ENCODE results near the gene CAGE1.
A peak's percentile ranks its signal among the peaks of the same experiment; 100 is the strongest.

Gene CAGE1

DNA sequence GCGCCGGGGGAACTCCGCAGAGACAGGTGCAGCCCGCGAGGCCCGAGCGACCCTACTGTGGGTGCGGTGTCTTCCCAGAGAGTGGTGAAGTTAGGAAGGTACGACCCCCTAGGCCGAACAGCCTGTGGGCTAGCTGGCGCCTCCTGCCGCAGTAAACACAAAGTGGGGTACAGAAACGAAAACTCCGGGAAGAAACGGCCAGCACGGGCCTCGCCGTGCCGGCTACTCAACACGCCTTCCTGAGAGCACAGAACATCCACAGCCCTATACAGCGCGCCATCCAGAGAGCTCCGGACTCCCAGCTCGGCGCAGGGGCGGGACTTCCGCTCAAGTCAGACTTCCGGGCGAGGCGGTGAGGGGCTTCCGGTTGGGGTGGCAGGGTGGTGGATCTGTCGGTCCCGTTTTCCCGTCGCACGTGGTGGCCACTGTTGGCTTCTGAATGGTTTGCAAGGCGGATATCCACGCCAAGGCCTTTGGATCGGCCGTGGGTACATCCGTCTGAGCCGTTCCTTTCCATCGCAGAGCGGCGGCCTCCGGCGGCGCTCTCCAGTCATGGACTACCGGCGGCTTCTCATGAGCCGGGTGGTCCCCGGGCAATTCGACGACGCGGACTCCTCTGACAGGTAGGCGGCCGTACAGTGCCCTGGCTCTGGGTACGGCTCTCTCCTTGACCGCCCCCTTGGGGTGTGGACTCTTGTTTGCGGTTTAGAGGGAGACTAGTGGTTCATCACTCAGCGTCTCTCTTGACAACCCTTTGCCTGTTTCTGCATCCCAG is at the start of gene CAGE1, which contains the start of gene RIOK1:
TSS of gene CAGE1 (minus strand) at position 292 of the 775 bp plus-strand sequence. CDS start 2,569 bp downstream, outside the sequence.
TSS of gene RIOK1 (plus strand) at position 358 of the 775 bp plus-strand sequence. CDS start at position 553, 195 bp downstream.
- CTCF ChIA-PET: interaction anchor here (1.2 to 6.1 kb wide), 5 partner anchors 74 to 713 kb away, joined by 4 to 25 read pairs (median 6); no protein-coding TSS in a partner anchor

DNA sequence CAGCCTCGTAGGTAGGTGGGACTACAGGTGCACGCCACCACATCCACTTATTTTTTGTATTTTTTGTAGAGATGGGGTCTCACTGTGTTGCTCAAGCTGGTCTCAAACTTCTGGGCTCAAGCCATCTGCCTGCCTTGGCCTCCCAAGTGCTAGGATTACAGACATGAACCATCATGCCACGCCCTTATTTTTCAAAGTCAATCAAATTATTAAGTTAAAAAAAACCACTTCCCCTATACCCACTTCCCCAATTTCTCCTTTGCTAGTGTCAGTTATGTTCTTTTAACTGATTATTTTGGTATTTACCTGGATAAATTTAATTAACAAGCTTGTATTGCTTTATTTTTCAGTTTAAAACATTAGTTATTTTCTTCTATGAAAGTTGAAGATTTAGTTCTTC is 49.7 kb upstream of the CAGE1 start:
- POLR2A ChIA-PET: no interaction called here
- CTCF ChIA-PET: no interaction called here
- TF ChIP-seq, protein P1, sequence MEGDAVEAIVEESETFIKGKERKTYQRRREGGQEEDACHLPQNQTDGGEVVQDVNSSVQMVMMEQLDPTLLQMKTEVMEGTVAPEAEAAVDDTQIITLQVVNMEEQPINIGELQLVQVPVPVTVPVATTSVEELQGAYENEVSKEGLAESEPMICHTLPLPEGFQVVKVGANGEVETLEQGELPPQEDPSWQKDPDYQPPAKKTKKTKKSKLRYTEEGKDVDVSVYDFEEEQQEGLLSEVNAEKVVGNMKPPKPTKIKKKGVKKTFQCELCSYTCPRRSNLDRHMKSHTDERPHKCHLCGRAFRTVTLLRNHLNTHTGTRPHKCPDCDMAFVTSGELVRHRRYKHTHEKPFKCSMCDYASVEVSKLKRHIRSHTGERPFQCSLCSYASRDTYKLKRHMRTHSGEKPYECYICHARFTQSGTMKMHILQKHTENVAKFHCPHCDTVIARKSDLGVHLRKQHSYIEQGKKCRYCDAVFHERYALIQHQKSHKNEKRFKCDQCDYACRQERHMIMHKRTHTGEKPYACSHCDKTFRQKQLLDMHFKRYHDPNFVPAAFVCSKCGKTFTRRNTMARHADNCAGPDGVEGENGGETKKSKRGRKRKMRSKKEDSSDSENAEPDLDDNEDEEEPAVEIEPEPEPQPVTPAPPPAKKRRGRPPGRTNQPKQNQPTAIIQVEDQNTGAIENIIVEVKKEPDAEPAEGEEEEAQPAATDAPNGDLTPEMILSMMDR (IDR thresholded peaks at IDR 0.05; ENCODE audit: control extremely low read depth, extremely low read depth, low read depth, missing control alignments): no peak
- DNase-seq (ENCODE audit: extremely low spot score): no peak

More for the DNA sequence above, at the start of gene CAGE1, which contains the start of gene RIOK1:
- TF ChIP-seq, protein P1 (IDR thresholded peaks at IDR 0.05; ENCODE audit: control extremely low read depth, extremely low read depth, low read depth, missing control alignments): no peak
- POLR2A ChIA-PET: interaction anchor here (0.7 kb wide), 1 partner anchor 77 kb away, joined by 3 read pairs; the partner anchor contains the start of gene SSR1
- peak; percentile 95 for DNase-seq (ENCODE audit: extremely low spot score)

DNA sequence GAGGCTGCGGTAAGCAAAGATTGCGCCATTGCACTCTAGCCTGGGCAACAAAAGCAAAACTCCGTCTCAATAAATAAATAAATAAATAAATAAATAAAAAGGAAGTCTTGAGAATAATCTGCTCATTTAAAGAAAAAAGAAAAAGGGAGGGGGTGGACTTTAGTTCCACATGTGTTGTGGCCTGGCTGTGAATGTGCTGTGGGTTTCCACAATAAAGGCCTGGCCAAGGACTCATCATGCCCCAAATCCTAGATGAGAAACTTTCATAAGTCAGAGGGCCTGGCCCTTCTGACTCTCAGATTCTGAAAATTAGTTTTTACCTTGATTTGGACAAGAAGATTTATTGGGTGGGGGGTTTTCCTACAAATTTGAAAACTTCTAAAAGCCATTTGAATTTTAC is 48.5 kb upstream of the CAGE1 start:
- TF ChIP-seq, protein P1 (IDR thresholded peaks at IDR 0.05; ENCODE audit: control extremely low read depth, extremely low read depth, low read depth, missing control alignments): no peak
- CTCF ChIA-PET: interaction anchor here (0.8 kb wide), 1 partner anchor 18 kb away, joined by 3 read pairs; no protein-coding TSS in a partner anchor
- DNase-seq (ENCODE audit: extremely low spot score): no peak
- POLR2A ChIA-PET: no interaction called here

DNA sequence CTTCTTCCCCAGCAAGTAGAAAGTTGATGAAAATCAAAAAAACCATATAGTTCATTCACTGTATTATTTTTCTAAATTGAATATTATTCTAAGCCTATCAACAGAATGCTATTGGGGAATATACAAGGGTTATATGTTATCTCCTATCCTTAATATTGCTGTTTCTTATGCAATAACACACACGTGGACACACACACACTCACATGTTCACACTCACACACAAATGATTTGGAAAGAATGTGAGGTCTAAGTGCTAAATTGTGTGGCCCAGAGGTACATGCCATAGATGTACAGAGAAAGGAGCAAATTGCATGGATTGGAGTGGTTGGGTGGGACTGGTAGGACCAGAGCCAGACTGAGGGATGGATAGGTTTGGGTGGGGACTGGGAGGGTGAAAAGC is 45.1 kb upstream of the CAGE1 start:
- CTCF ChIA-PET: no interaction called here

DNA sequence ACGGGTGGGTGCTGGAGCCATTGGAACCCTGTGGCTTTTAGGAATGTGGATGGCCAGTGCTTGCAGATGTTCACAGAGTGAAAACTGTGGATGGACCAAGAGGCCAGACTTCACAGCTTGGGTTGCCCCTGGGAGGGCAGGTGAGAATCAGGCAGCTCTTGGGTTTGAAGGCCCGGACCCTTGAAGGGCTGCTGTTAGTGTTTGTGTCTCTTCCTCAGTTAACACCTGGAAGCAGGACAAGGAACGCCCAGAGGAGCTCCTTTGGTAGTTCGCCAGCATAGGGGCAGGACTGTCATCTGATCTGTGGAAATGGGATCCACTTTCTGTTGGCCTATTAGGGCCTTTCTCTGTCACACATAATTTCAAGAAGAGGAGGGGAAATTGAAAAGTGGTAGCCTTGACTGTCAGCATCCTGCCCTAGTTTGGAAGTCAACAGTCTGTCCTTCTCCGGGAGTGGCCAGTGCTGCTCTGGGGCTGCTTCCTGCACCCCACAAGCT is 43.6 kb upstream of the CAGE1 start:
- CTCF ChIA-PET: interaction anchor here (0.6 kb wide), 1 partner anchor 157 kb away, joined by 4 read pairs; the partner anchor contains the start of gene SNRNP48
- POLR2A ChIA-PET: no interaction called here
- TF ChIP-seq, protein P1 (IDR thresholded peaks at IDR 0.05; ENCODE audit: control extremely low read depth, extremely low read depth, low read depth, missing control alignments): no peak
- no peak for DNase-seq (ENCODE audit: extremely low spot score)

More for the DNA sequence above, 45.1 kb upstream of the CAGE1 start:
- DNase-seq (ENCODE audit: extremely low spot score): no peak
- TF ChIP-seq, protein P1 (IDR thresholded peaks at IDR 0.05; ENCODE audit: control extremely low read depth, extremely low read depth, low read depth, missing control alignments): no peak
- POLR2A ChIA-PET: no interaction called here

DNA sequence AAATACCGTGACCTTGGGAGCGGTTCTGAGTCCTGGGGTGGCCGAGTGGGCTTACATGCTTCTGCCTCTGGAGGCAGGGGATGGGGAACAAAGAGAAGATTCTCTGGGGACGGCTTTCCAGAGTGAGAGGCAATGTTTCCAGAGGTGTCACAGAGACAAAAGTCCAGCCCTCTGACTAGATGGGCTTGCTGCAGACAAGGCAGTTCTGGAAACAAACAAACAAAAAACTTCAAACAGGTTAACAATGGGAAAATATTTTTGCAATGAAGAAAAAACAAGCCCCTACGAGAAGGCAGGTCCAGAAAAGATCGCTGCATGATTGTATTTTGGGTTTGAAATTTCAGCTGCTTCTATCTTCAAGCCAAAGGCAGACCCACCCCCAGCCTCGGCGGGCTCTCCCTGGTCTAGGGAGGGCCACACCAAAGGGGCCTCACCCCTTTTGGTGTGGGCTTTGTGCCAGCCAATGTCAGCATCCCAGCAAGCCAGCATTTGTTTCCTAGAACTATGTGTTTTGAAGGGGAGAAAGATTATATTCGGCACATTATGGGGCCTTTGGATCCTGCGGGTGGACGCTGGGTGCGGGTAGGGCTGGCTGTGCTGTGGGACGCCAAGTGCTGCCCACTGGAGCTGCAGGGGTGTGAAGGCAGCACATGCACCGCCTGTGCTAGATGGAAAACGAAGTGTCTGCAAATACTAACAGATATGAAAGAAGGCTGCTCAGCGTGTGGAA is 43.0 kb upstream of the CAGE1 start:
- POLR2A ChIA-PET: no interaction called here
- CTCF ChIA-PET: no interaction called here
- TF ChIP-seq, protein P1 (IDR thresholded peaks at IDR 0.05; ENCODE audit: control extremely low read depth, extremely low read depth, low read depth, missing control alignments): no peak
- DNase-seq (ENCODE audit: extremely low spot score): no peak
